H9 (cell line): ENCODE results near the gene RCAN1. TPM values are rescaled to one million over a fixed set of nuclear protein-coding genes. Genes with fewer than 3 reads are reported as not detected.
A peak's percentile ranks its signal among the peaks of the same experiment; 100 is the strongest.

Experiments
- DNase-seq: peaks from one replicate; pipeline ENCODE4 v3.0.0-alpha.2; 2017
- H2AFZ ChIP-seq: one replicate; pipeline ENCODE4 v1.6.1; 2013; ENCODE audit warnings: mild to moderate bottlenecking, low read length, control low read depth, moderate library complexity
- H2AK5ac ChIP-seq: 2 replicates; pipeline ENCODE4 v1.6.1; 2013; ENCODE audit warnings: low read length, control low read depth, mixed read lengths; ENCODE audit not compliant: insufficient read length
- H2BK120ac ChIP-seq: one replicate; pipeline ENCODE4 v1.6.1; 2013; ENCODE audit warnings: low read depth, mild to moderate bottlenecking, low read length, control low read depth, inconsistent platforms; ENCODE audit not compliant: poor library complexity, severe bottlenecking
- H2BK12ac ChIP-seq: 2 replicates; pipeline ENCODE4 v1.6.1; 2013; ENCODE audit warnings: low read length, control low read depth, mixed read lengths, low read depth; ENCODE audit not compliant: insufficient read length
- H2BK15ac ChIP-seq: 2 replicates; pipeline ENCODE4 v1.6.1; 2013; ENCODE audit warnings: low read depth, low read length, control low read depth
- H2BK20ac ChIP-seq: one replicate; pipeline ENCODE4 v1.6.1; 2013; ENCODE audit warnings: low read depth, mild to moderate bottlenecking, low read length, control low read depth, inconsistent platforms; ENCODE audit not compliant: poor library complexity, severe bottlenecking
- H2BK5ac ChIP-seq: 2 replicates; pipeline ENCODE4 v1.6.1; 2013; ENCODE audit warnings: low read length, control low read depth, mixed read lengths; ENCODE audit not compliant: insufficient read length
- H3K14ac ChIP-seq: 2 replicates; pipeline ENCODE4 v1.6.1; 2013; ENCODE audit warnings: low read length, control low read depth; ENCODE audit not compliant: insufficient read depth
- H3K18ac ChIP-seq: 2 replicates; pipeline ENCODE4 v1.6.1; 2013; ENCODE audit warnings: low read depth, mild to moderate bottlenecking, mixed read lengths, low read length, control low read depth; ENCODE audit not compliant: insufficient read length
- H3K23ac ChIP-seq: 2 replicates; pipeline ENCODE4 v1.6.1; 2013; ENCODE audit warnings: low read length, control low read depth, mixed read lengths, low read depth; ENCODE audit not compliant: insufficient read length
- H3K23me2 ChIP-seq: 2 replicates; pipeline ENCODE4 v1.6.1; 2013; ENCODE audit warnings: low read depth, mild to moderate bottlenecking, mixed read lengths, low read length, control low read depth; ENCODE audit not compliant: insufficient read length, poor library complexity, severe bottlenecking
- H3K27ac ChIP-seq: 2 replicates; pipeline ENCODE4 v1.5.1; 2013; ENCODE audit warnings: low read length, control low read depth, mixed read lengths, low read depth; ENCODE audit not compliant: insufficient read length
- H3K27me3 ChIP-seq: 2 replicates; pipeline ENCODE4 v1.6.1; 2013; ENCODE audit warnings: low read length, control low read depth, inconsistent platforms; ENCODE audit not compliant: insufficient read depth
- H3K4ac ChIP-seq: 2 replicates; pipeline ENCODE4 v1.6.1; 2013; ENCODE audit warnings: low read depth, mild to moderate bottlenecking, control low read depth, inconsistent platforms, low read length, moderate library complexity
- H3K4me1 ChIP-seq: 2 replicates; pipeline ENCODE4 v1.6.1; 2013; ENCODE audit warnings: low read length, control low read depth, inconsistent platforms; ENCODE audit not compliant: insufficient read depth
- H3K4me2 ChIP-seq: 2 replicates; pipeline ENCODE4 v1.6.1; 2013; ENCODE audit warnings: low read length, control low read depth, mixed read lengths; ENCODE audit not compliant: insufficient read length, insufficient read depth
- H3K56ac ChIP-seq: 2 replicates; pipeline ENCODE4 v1.6.1; 2013; ENCODE audit warnings: low read depth, mild to moderate bottlenecking, mixed read lengths, low read length, control low read depth; ENCODE audit not compliant: insufficient read length
- H3K79me1 ChIP-seq: 2 replicates; pipeline ENCODE4 v1.6.1; 2013; ENCODE audit warnings: low read depth, mild to moderate bottlenecking, moderate library complexity, low read length, control low read depth, inconsistent platforms; ENCODE audit not compliant: insufficient read depth, poor library complexity, severe bottlenecking
- H3K79me2 ChIP-seq: 2 replicates; pipeline ENCODE4 v1.6.1; 2013; ENCODE audit warnings: low read length, control low read depth, inconsistent platforms; ENCODE audit not compliant: insufficient read depth
- H3K9ac ChIP-seq: 2 replicates; pipeline ENCODE4 v1.6.1; 2013; ENCODE audit warnings: low read length, control low read depth, mixed read lengths; ENCODE audit not compliant: insufficient read length; ENCODE audit errors: extremely low read depth
- H3K9me3 ChIP-seq: one replicate; pipeline ENCODE4 v1.6.1; 2013; ENCODE audit warnings: low read depth, low read length, inconsistent platforms; ENCODE audit not compliant: control insufficient read depth
- H3T11ph ChIP-seq: one replicate; pipeline ENCODE4 v1.6.1; 2013; ENCODE audit warnings: mild to moderate bottlenecking, low read length, control low read depth, inconsistent platforms
- H4K20me1 ChIP-seq: one replicate; pipeline ENCODE4 v1.6.1; 2013; ENCODE audit not compliant: control insufficient read depth, insufficient read length, insufficient read depth
- H4K5ac ChIP-seq: 2 replicates; pipeline ENCODE4 v1.6.1; 2013; ENCODE audit warnings: low read depth, mild to moderate bottlenecking, mixed read lengths, low read length, control low read depth; ENCODE audit not compliant: insufficient read length
- H4K8ac ChIP-seq: replicated peaks from 2 replicates; pipeline ENCODE4 v1.6.1; 2013; ENCODE audit warnings: low read length, control low read depth, mixed read lengths, low read depth; ENCODE audit not compliant: insufficient read length
- H4K91ac ChIP-seq: 2 replicates; pipeline ENCODE4 v1.6.1; 2013; ENCODE audit warnings: low read depth, mild to moderate bottlenecking, moderate library complexity, mixed read lengths, low read length, control low read depth; ENCODE audit not compliant: insufficient read length
- H3K27ac Mint-ChIP-seq, 3 experiments: 2 replicates in 2 of 3; 3 replicates in 1 of 3; pipeline ENCODE4 v1.8.0; 2020 to 2021; ENCODE audit warnings: mixed read lengths in 3 of 3, mild to moderate bottlenecking in 1 of 3, moderate library complexity in 1 of 3
- H3K27me3 Mint-ChIP-seq: 2 replicates; pipeline ENCODE4 v1.8.0; 2021; ENCODE audit warnings: low read depth, mild to moderate bottlenecking, moderate library complexity, mixed read lengths
- H3K36me3 Mint-ChIP-seq, 3 experiments: 2 replicates in 2 of 3; 3 replicates in 1 of 3; pipeline ENCODE4 v1.8.0; 2020 to 2021; ENCODE audit warnings: low read depth in 3 of 3, mixed read lengths in 3 of 3; ENCODE audit not compliant: insufficient read depth in 1 of 3
- H3K4me1 Mint-ChIP-seq, 2 experiments: 2 replicates each; pipeline ENCODE4 v1.8.0; 2020; ENCODE audit warnings: mixed read lengths in 2 of 2
- H3K4me3 Mint-ChIP-seq, 2 experiments: 2 replicates in 1 of 2; 3 replicates in 1 of 2; pipeline ENCODE4 v1.8.0; 2020 to 2021; ENCODE audit warnings: mild to moderate bottlenecking in 2 of 2, mixed read lengths in 2 of 2, moderate library complexity in 1 of 2
- H3K9me3 Mint-ChIP-seq, 2 experiments: 2 replicates in 1 of 2; 3 replicates in 1 of 2; pipeline ENCODE4 v1.8.0; 2020; ENCODE audit warnings: mild to moderate bottlenecking in 2 of 2, mixed read lengths in 2 of 2, moderate library complexity in 1 of 2
- WGBS: extraction: QIAGEN DNeasy Blood & Tissue Kit; methylation state at CpG from one replicate; pipeline ENCODE4 v1.1.7; 2013; ENCODE audit warnings: missing lambda C conversion rate, low lambda C conversion rate, mixed read lengths; ENCODE audit not compliant: insufficient read length; ENCODE audit errors: extremely low coverage; 5-methylcytosine and 5-hydroxymethylcytosine counted together
- total RNA-seq: library from RNA; stranded (reverse); gene quantifications from 2 replicates; pipeline ENCODE4 v1.2.1, GENCODE V29; 2021
- TF ChIP-seq, protein P1 (sequence below): fragments of 200-600 bp; sonication (generic); conservative IDR thresholded peaks from 3 replicates; pipeline ENCODE4 v1.8.0; 2021; ENCODE audit warnings: antibody characterized with exemption, mild to moderate bottlenecking

Gene RCAN1
- total RNA-seq, 1 experiment from 2014 or later: 7.0 TPM

DNA sequence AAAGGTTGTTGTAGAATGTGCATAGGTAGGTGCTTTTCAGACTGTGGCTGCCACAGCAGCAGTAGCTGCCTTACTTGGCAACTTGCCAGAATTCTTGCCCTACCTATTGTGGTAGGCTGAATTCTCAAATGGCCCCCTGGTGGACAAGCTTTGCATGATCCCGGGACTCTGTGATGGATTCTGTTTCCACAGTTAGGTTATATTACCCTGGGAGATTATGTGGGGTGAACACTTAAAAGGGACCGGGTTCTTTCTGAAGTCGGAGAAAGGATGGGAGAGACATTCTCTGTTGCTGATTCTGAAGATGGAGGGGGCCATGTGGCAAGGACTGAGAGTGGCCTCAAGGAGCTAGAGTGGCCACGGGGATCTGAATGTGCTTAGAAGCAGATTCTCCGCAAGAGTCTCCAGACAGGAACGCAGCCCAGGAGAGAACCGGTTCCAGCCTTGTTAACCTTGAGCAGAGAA lies 70.8 kb downstream of the RCAN1 start:
- Histone ChIP-seq H3K4ac (no peak overlapping the region), H2AK5ac (no peak overlapping the region), H3K79me1 (no peaks in the 10 kb centered on the region), H3T11ph (no peak overlapping the region), H3K4me1 (peaks cover 4% of the 10 kb centered on the region; the same call in 1 of the 2 replicates), H3K23ac (no peak overlapping the region), H3K14ac (no peak overlapping the region), H3K27me3 (no peaks in the 10 kb centered on the region), H4K91ac (no peak overlapping the region), H3K79me2 (no peaks in the 10 kb centered on the region), H2BK15ac (no peak overlapping the region), H3K4me2 (no peak overlapping the region), H2BK20ac (no peak overlapping the region), H2AFZ (no peak overlapping the region), H3K23me2 (no peaks in the 10 kb centered on the region), H2BK120ac (no peak overlapping the region), H4K20me1 (no peaks in the 10 kb centered on the region), H3K27ac (no peak overlapping the region), H3K56ac (no peak overlapping the region), H4K8ac (no peak overlapping the region), H2BK5ac (no peak overlapping the region), H2BK12ac (no peak overlapping the region), H4K5ac (no peak overlapping the region), H3K9me3 (no peaks in the 10 kb centered on the region), H3K9ac (no peak overlapping the region), H3K18ac (no peak overlapping the region)
- H3K9me3 Mint-ChIP-seq: peaks cover 6 to 9% of the 10 kb centered on the region in 2 experiments
- peak; percentile 73 for DNase-seq
- TF ChIP-seq, protein P1, sequence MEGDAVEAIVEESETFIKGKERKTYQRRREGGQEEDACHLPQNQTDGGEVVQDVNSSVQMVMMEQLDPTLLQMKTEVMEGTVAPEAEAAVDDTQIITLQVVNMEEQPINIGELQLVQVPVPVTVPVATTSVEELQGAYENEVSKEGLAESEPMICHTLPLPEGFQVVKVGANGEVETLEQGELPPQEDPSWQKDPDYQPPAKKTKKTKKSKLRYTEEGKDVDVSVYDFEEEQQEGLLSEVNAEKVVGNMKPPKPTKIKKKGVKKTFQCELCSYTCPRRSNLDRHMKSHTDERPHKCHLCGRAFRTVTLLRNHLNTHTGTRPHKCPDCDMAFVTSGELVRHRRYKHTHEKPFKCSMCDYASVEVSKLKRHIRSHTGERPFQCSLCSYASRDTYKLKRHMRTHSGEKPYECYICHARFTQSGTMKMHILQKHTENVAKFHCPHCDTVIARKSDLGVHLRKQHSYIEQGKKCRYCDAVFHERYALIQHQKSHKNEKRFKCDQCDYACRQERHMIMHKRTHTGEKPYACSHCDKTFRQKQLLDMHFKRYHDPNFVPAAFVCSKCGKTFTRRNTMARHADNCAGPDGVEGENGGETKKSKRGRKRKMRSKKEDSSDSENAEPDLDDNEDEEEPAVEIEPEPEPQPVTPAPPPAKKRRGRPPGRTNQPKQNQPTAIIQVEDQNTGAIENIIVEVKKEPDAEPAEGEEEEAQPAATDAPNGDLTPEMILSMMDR: peak; percentile 74
- H3K4me1 Mint-ChIP-seq: peaks cover 16 to 17% of the 10 kb centered on the region in 2 experiments
- no peak overlapping the region for H3K4me3 Mint-ChIP-seq
- WGBS: no CpG with 5 or more reads among the region's 7 CpGs
- peaks cover 7% of the 10 kb centered on the region for H3K27me3 Mint-ChIP-seq
- H3K36me3 Mint-ChIP-seq: peaks cover 0 to 4% (median 1%) of the 10 kb centered on the region in 3 experiments; a peak in 1 of 7 replicates
- no peak overlapping the region for H3K27ac Mint-ChIP-seq
